IMR-90 (cell line): Measurements from ENCODE around the gene LY6G6F. TPM values are rescaled to one million over a fixed set of nuclear protein-coding genes. Genes with fewer than 3 reads are reported as not detected.

Experiments used
- ATAC-seq: fragments of 200-7000 bp; cut with Tn5 transposase; 2 replicates; pipeline ENCODE4 v1.9.1; 2020; ENCODE audit warnings: low read depth, mild to moderate bottlenecking, moderate library complexity
- BruUV-seq: library from RNA; stranded (reverse); fragments of 400-500 nt; replicated peaks from 2 replicates; lab custom pipeline; 2021; lab: Mats Ljungman, UMichigan
- CTCF ChIA-PET: fragments of 300-600 bp; formaldehyde crosslinking; extraction: SDS; loops from one replicate; lab custom pipeline; 2021; ENCODE audit warnings: antibody characterized with exemption; lab: Yijun Ruan, JAX
- POLR2A ChIA-PET: fragments of 300-600 bp; sonication (Branson Sonifier 250); formaldehyde crosslinking; loops from one replicate; lab custom pipeline; 2022; ENCODE audit warnings: antibody characterized with exemption; ENCODE audit not compliant: unreplicated experiment; lab: Charles Lee
- DNase-seq: peaks from one replicate; pipeline ENCODE4 v3.0.0; 2013
- H2AFZ ChIP-seq: replicated peaks from 2 replicates; pipeline ENCODE3; 2013; ENCODE audit warnings: low read length, mild to moderate bottlenecking; ENCODE audit not compliant: poor library complexity
- H2AK5ac ChIP-seq: 2 replicates; pipeline ENCODE4 v1.6.1; 2013; ENCODE audit warnings: low read depth, low read length, inconsistent platforms
- H2AK9ac ChIP-seq: replicated peaks from 2 replicates; pipeline ENCODE3; 2013; ENCODE audit warnings: mild to moderate bottlenecking, low read depth, low read length, moderate library complexity; ENCODE audit not compliant: poor library complexity
- H2BK120ac ChIP-seq: 2 replicates; pipeline ENCODE4 v1.6.1; 2013; ENCODE audit warnings: low read depth, low read length, inconsistent platforms
- H2BK15ac ChIP-seq: 3 replicates; pipeline ENCODE4 v1.6.1; 2013; ENCODE audit warnings: low read depth, low read length, inconsistent platforms
- H2BK20ac ChIP-seq: 2 replicates; pipeline ENCODE4 v1.6.1; 2013; ENCODE audit warnings: low read depth, mild to moderate bottlenecking, inconsistent platforms, low read length, moderate library complexity
- H2BK5ac ChIP-seq: 2 replicates; pipeline ENCODE4 v1.6.1; 2013; ENCODE audit warnings: mild to moderate bottlenecking, low read depth, low read length, inconsistent platforms; ENCODE audit not compliant: poor library complexity, severe bottlenecking
- H3K14ac ChIP-seq: replicated peaks from 2 replicates; pipeline ENCODE4 v1.6.1; 2013; ENCODE audit warnings: low read depth, low read length, inconsistent platforms
- H3K18ac ChIP-seq: 2 replicates; pipeline ENCODE4 v1.6.1; 2013; ENCODE audit warnings: low read depth, low read length, control low read depth
- H3K23ac ChIP-seq: 2 replicates; pipeline ENCODE4 v1.6.1; 2013; ENCODE audit warnings: low read depth, low read length, inconsistent platforms
- H3K27ac ChIP-seq: 2 replicates; pipeline ENCODE4 v1.5.1; 2013; ENCODE audit warnings: mild to moderate bottlenecking, control low read depth, low read length; ENCODE audit not compliant: insufficient read depth
- H3K27me3 ChIP-seq: 2 replicates; pipeline ENCODE4 v1.6.1; 2013; ENCODE audit warnings: low read length; ENCODE audit not compliant: control insufficient read depth, insufficient read depth
- H3K36me3 ChIP-seq: 2 replicates; pipeline ENCODE4 v1.6.1; 2013; ENCODE audit warnings: low read length, mixed read lengths; ENCODE audit not compliant: control insufficient read depth, insufficient read depth
- H3K4ac ChIP-seq: 2 replicates; pipeline ENCODE4 v1.6.1; 2013; ENCODE audit warnings: low read depth, low read length, inconsistent platforms
- H3K4me1 ChIP-seq: 2 replicates; pipeline ENCODE4 v1.6.1; 2013; ENCODE audit warnings: low read length, mixed read lengths; ENCODE audit not compliant: control insufficient read depth, insufficient read depth
- H3K4me2 ChIP-seq: 2 replicates; pipeline ENCODE4 v1.6.1; 2013; ENCODE audit warnings: low read depth, mild to moderate bottlenecking, control low read depth, low read length, moderate library complexity
- H3K4me3 ChIP-seq: 2 replicates; pipeline ENCODE4 v1.5.1; 2013; ENCODE audit warnings: low read depth, mild to moderate bottlenecking, control low read depth, low read length, moderate library complexity; ENCODE audit not compliant: insufficient read depth
- H3K56ac ChIP-seq: 2 replicates; pipeline ENCODE4 v1.6.1; 2013; ENCODE audit warnings: low read length, inconsistent platforms; ENCODE audit not compliant: insufficient read depth; ENCODE audit errors: extremely low read depth
- H3K79me1 ChIP-seq, 2 experiments: 2 replicates each; pipeline ENCODE4 v1.6.1; 2013; ENCODE audit warnings: low read length in 2 of 2, inconsistent platforms in 1 of 2, low read depth in 1 of 2
- H3K9ac ChIP-seq: 2 replicates; pipeline ENCODE4 v1.6.1; 2013; ENCODE audit warnings: low read depth, low read length, control low read depth
- H3K9me1 ChIP-seq: 2 replicates; pipeline ENCODE4 v1.6.1; 2013; ENCODE audit warnings: low read length, inconsistent platforms; ENCODE audit not compliant: insufficient read depth
- H3K9me3 ChIP-seq: 2 replicates; pipeline ENCODE4 v1.6.1; 2013; ENCODE audit warnings: low read length; ENCODE audit not compliant: control insufficient read depth, insufficient read depth
- H4K20me1 ChIP-seq: 2 replicates; pipeline ENCODE4 v1.6.1; 2013; ENCODE audit warnings: low read length, inconsistent platforms; ENCODE audit not compliant: insufficient read depth
- H4K5ac ChIP-seq: 2 replicates; pipeline ENCODE4 v1.6.1; 2013; ENCODE audit warnings: mild to moderate bottlenecking, low read depth, low read length, control low read depth
- H4K8ac ChIP-seq, 2 experiments: 2 replicates each; pipeline ENCODE4 v1.6.1; 2013; ENCODE audit warnings: low read depth in 2 of 2, low read length in 2 of 2, control low read depth in 1 of 2, inconsistent platforms in 1 of 2
- H4K91ac ChIP-seq: 2 replicates; pipeline ENCODE4 v1.6.1; 2013; ENCODE audit warnings: low read depth, low read length, inconsistent platforms; ENCODE audit not compliant: insufficient read depth
- BHLHE40 ChIP-seq: fragments of 150-350 bp; IDR thresholded peaks from 2 replicates; pipeline ENCODE4 v1.6.1; 2016; ENCODE audit warnings: mild to moderate bottlenecking, low read depth, low read length
- CEBPB ChIP-seq: IDR thresholded peaks from 2 replicates; pipeline ENCODE4 v1.6.1; 2012; ENCODE audit warnings: low read depth, low read length, improper control_type of control experiment
- CHD1 ChIP-seq: IDR thresholded peaks from 2 replicates; pipeline ENCODE4 v1.6.1; 2012; ENCODE audit warnings: low read depth, low read length, improper control_type of control experiment
- FOS ChIP-seq: fragments of 150-350 bp; IDR thresholded peaks from 2 replicates; pipeline ENCODE4 v1.6.1; 2016; ENCODE audit warnings: low read depth, low read length
- MAFK ChIP-seq: IDR thresholded peaks from 2 replicates; pipeline ENCODE4 v1.6.1; 2012; ENCODE audit warnings: low read depth, low read length, improper control_type of control experiment
- MAZ ChIP-seq: IDR thresholded peaks from 2 replicates; pipeline ENCODE4 v1.6.1; 2012; ENCODE audit warnings: low read depth, mild to moderate bottlenecking, low read length, improper control_type of control experiment, moderate library complexity, borderline replicate concordance
- MXI1 ChIP-seq: IDR thresholded peaks from 2 replicates; pipeline ENCODE4 v1.6.1; 2012; ENCODE audit warnings: low read depth, mild to moderate bottlenecking, low read length, moderate library complexity, borderline replicate concordance
- NFE2L2 ChIP-seq: fragments of 150-350 bp; IDR thresholded peaks from 2 replicates; pipeline ENCODE4 v1.6.1; 2016; ENCODE audit warnings: low read depth, mild to moderate bottlenecking, low read length
- POLR2A ChIP-seq: IDR thresholded peaks from 2 replicates; pipeline ENCODE4 v1.6.1; 2012; ENCODE audit warnings: mild to moderate bottlenecking, low read depth, low read length
- RAD21 ChIP-seq: IDR thresholded peaks from 2 replicates; pipeline ENCODE4 v1.6.1; 2012; ENCODE audit warnings: low read length, improper control_type of control experiment
- RCOR1 ChIP-seq: IDR thresholded peaks from 2 replicates; pipeline ENCODE4 v1.6.1; 2012; ENCODE audit warnings: mild to moderate bottlenecking, low read length, improper control_type of control experiment; ENCODE audit not compliant: insufficient replicate concordance
- RFX5 ChIP-seq: IDR thresholded peaks from 2 replicates; pipeline ENCODE4 v1.8.0; 2012; ENCODE audit warnings: low read depth, mild to moderate bottlenecking, low read length, moderate library complexity
- SMC3 ChIP-seq: fragments of 150-350 bp; IDR thresholded peaks from 2 replicates; pipeline ENCODE4 v1.6.1; 2016; ENCODE audit warnings: low read depth, mild to moderate bottlenecking, antibody characterized with exemption, low read length, moderate library complexity
- WGBS, 2 experiments: methylation state at CpG; one replicate each; pipeline versions ENCODE4 v1.1.5 to v1.1.7; 2013; ENCODE audit warnings: missing lambda C conversion rate in 2 of 2; ENCODE audit not compliant: insufficient read length in 1 of 2; ENCODE audit errors: extremely low coverage in 2 of 2; 5-methylcytosine and 5-hydroxymethylcytosine counted together
- dilution Hi-C: fragments of 300-500 bp; cut with HindIII; formaldehyde crosslinking; loops from one replicate; pipeline ENCODE4 v1.14.3; 2018; ENCODE audit warnings: low sequenced_read_pairs; ENCODE audit not compliant: unreplicated experiment
- in situ Hi-C: fragments of 300-500 bp; cut with MboI; formaldehyde crosslinking; loops from 3 replicates; pipeline ENCODE4 v1.14.3; 2019; ENCODE audit warnings: low sequenced_read_pairs, inconsistent platforms, mixed read lengths
- intact Hi-C: fragments of 100-400 bp; cut with micrococcal nuclease; formaldehyde crosslinking; loops from 2 replicates; pipeline ENCODE4 v1.10.0; 2022
- polyA plus RNA-seq, 3 experiments: library from polyadenylated mRNA; depleted of rRNA; stranded (reverse); fragments of >200 nt; gene quantifications; 2 replicates each; pipeline ENCODE4 v1.2.3, GENCODE V29; 2012; ENCODE audit warnings: low replicate concordance in 1 of 3
- total RNA-seq: library from RNA; depleted of rRNA; stranded (reverse); fragments of >200 nt; gene quantifications from 2 replicates; pipeline ENCODE4 v1.2.3, GENCODE V29; 2012
- TF ChIP-seq, protein P1 (sequence below): fragments of 150-350 bp; IDR thresholded peaks from 2 replicates; pipeline ENCODE4 v1.6.1; 2016; ENCODE audit warnings: low read depth, mild to moderate bottlenecking, low read length, moderate library complexity, borderline replicate concordance
- TF ChIP-seq, protein P2 (sequence below): conservative IDR thresholded peaks from 2 replicates; pipeline ENCODE4 v1.5.1; 2012; ENCODE audit warnings: mild to moderate bottlenecking, low read depth, low read length, improper control_type of control experiment
- TF ChIP-seq, protein P3 (sequence below): fragments of 150-350 bp; IDR thresholded peaks from 2 replicates; pipeline ENCODE4 v1.6.1; 2017; ENCODE audit warnings: mild to moderate bottlenecking, antibody characterized with exemption, low read length, low read depth

Gene LY6G6F
- total and polyA plus RNA-seq, 2 of the 4 experiments (the other 2 are of a cell fraction), result not detected

DNA sequence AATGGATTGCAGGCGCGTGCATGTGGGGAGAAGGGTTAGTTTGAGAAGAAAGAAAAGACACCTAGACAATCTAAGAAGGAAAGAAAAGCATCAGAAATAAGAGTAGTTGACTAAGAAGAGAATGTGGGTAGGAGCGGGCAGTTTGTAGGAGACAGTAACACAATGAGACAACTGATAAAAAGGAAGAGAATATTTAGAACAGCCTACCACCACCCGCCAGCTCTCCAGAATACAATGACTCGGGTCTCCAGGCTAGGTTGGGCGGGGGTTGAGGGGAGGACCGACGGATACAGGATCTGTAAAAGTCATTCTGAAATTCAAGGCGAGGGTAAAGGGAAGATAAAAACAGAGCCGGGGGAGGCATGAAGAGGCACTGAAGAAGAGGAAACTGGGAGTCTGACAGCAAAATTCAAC, 4.3 kb upstream of the LY6G6F start:
- peak; percentile 16 for ATAC-seq
- no peak overlapping the region for H2BK15ac ChIP-seq
- H2AFZ ChIP-seq, result peak overlapping the region; percentile 92
- no peaks in the 10 kb centered on the region for H3K9me3 ChIP-seq
- peaks cover 21 to 41% of the 10 kb centered on the region in 2 experiments for H3K79me1 ChIP-seq
- peak overlapping the region; percentile 34 for H3K18ac ChIP-seq
- peak overlapping the region; percentile 97 for H3K4me2 ChIP-seq
- no peak overlapping the region for H2BK20ac ChIP-seq
- H3K56ac ChIP-seq, result peak overlapping the region; percentile 77
- dilution Hi-C loops (no loop called here), in situ Hi-C loops (no loop called here), intact Hi-C loops (loop anchor here (2.0 kb wide), 2 partner anchors 28 to 128 kb away; no protein-coding TSS in a partner anchor)
- peaks cover 10% of the 10 kb centered on the region for H3K9me1 ChIP-seq
- POLR2A ChIA-PET, result interaction anchor here (0.9 to 1.2 kb wide), 2 partner anchors 28 to 42 kb away, joined by 3 read pairs; partner anchors contain the start of gene C6orf47
- peak overlapping the region; percentile 6 for H2AK5ac ChIP-seq
- H2BK120ac ChIP-seq, result no peak overlapping the region; the same call in 1 of the 2 replicates
- peaks cover 12% of the 10 kb centered on the region for H3K36me3 ChIP-seq
- 0% methylated on average over 1 of the region's 10 CpGs; no CpG with 5 or more reads in 1 of the 2 experiments for WGBS, 2 experiments
- H3K23ac ChIP-seq, result peak overlapping the region; percentile 78
- TSS peak; percentile 87 for BruUV-seq
- H3K4ac ChIP-seq, result peak overlapping the region; percentile 70
- peak overlapping the region; percentile 79 for H2BK5ac ChIP-seq
- H3K9ac ChIP-seq, result peak overlapping the region; percentile 77
- peaks cover 6% of the 10 kb centered on the region for H3K4me1 ChIP-seq
- H3K27me3 ChIP-seq, result no peaks in the 10 kb centered on the region
- peak overlapping the region; percentile 67 for H3K4me3 ChIP-seq
- peak overlapping the region; percentile 13 for H4K5ac ChIP-seq
- CTCF ChIA-PET, result interaction anchor here (1.1 to 1.3 kb wide), 2 partner anchors 13 to 89 kb away, joined by 3 read pairs; no protein-coding TSS in a partner anchor
- no peak for DNase-seq
- peak overlapping the region; percentile 43 to 70; a peak in 3 of 4 replicates for H4K8ac ChIP-seq
- H4K91ac ChIP-seq, result peak overlapping the region; percentile 65
- TF ChIP-seq, protein P1, sequence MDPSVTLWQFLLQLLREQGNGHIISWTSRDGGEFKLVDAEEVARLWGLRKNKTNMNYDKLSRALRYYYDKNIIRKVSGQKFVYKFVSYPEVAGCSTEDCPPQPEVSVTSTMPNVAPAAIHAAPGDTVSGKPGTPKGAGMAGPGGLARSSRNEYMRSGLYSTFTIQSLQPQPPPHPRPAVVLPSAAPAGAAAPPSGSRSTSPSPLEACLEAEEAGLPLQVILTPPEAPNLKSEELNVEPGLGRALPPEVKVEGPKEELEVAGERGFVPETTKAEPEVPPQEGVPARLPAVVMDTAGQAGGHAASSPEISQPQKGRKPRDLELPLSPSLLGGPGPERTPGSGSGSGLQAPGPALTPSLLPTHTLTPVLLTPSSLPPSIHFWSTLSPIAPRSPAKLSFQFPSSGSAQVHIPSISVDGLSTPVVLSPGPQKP, result no peak
- no peak for TF ChIP-seq SMC3
- no peak for TF ChIP-seq RFX5
- TF ChIP-seq NFE2L2, result no peak
- TF ChIP-seq, protein P2, sequence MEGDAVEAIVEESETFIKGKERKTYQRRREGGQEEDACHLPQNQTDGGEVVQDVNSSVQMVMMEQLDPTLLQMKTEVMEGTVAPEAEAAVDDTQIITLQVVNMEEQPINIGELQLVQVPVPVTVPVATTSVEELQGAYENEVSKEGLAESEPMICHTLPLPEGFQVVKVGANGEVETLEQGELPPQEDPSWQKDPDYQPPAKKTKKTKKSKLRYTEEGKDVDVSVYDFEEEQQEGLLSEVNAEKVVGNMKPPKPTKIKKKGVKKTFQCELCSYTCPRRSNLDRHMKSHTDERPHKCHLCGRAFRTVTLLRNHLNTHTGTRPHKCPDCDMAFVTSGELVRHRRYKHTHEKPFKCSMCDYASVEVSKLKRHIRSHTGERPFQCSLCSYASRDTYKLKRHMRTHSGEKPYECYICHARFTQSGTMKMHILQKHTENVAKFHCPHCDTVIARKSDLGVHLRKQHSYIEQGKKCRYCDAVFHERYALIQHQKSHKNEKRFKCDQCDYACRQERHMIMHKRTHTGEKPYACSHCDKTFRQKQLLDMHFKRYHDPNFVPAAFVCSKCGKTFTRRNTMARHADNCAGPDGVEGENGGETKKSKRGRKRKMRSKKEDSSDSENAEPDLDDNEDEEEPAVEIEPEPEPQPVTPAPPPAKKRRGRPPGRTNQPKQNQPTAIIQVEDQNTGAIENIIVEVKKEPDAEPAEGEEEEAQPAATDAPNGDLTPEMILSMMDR, result no peak
- TF ChIP-seq FOS, result no peak
- TF ChIP-seq MAFK, result no peak
- no peak for TF ChIP-seq CEBPB
- TF ChIP-seq POLR2A, result no peak
- TF ChIP-seq, protein P3, sequence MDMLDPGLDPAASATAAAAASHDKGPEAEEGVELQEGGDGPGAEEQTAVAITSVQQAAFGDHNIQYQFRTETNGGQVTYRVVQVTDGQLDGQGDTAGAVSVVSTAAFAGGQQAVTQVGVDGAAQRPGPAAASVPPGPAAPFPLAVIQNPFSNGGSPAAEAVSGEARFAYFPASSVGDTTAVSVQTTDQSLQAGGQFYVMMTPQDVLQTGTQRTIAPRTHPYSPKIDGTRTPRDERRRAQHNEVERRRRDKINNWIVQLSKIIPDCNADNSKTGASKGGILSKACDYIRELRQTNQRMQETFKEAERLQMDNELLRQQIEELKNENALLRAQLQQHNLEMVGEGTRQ, result no peak
- no peak for TF ChIP-seq BHLHE40
- TF ChIP-seq RAD21, result no peak; the same call in 1 of the 2 replicates
- no peak for TF ChIP-seq MXI1
- no peak for TF ChIP-seq CHD1
- no peak for TF ChIP-seq MAZ
- TF ChIP-seq RCOR1, result no peak
- peak overlapping the region; percentile 82 for H3K27ac ChIP-seq
- peak overlapping the region; percentile 88 for H3K14ac ChIP-seq
- peak overlapping the region; percentile 88 for H2AK9ac ChIP-seq
- 0 out of 2 replicates have a peak, but pooled peaks cover 11% of the 10 kb centered on the region for H4K20me1 ChIP-seq
